Lower lobe of right lung (tissue), 2 donors: ENCODE measurements around the gene UST. TPM values are rescaled to one million over a fixed set of nuclear protein-coding genes. Genes with fewer than 3 reads are reported as not detected.

ENCODE experiments used
- ATAC-seq, 2 donors: fragments of 200-7000 bp; cut with Tn5 transposase; one replicate each; pipeline ENCODE4 v1.9.1; 2020 to 2022; ENCODE audit warnings: mild to moderate bottlenecking in 2 of 2, moderate library complexity in 2 of 2
- DNase-seq: peaks from one replicate; pipeline ENCODE4 v3.0.0-alpha.2; 2020
- H3K27ac ChIP-seq: fragments of 200-600 bp; one replicate; pipeline ENCODE4 v1.8.0; 2022
- H3K27me3 ChIP-seq: fragments of 200-600 bp; one replicate; pipeline ENCODE4 v1.8.0; 2022; ENCODE audit warnings: low read depth
- H3K36me3 ChIP-seq: fragments of 200-600 bp; one replicate; pipeline ENCODE4 v1.8.0; 2022; ENCODE audit warnings: mild to moderate bottlenecking
- H3K4me1 ChIP-seq: fragments of 200-600 bp; one replicate; pipeline ENCODE4 v1.8.0; 2022
- H3K4me3 ChIP-seq: fragments of 200-600 bp; one replicate; pipeline ENCODE4 v1.8.0; 2022; ENCODE audit warnings: mild to moderate bottlenecking
- H3K9me3 ChIP-seq: fragments of 200-600 bp; one replicate; pipeline ENCODE4 v1.8.0; 2022
- CTCF ChIP-seq: fragments of 200-600 bp; IDR thresholded peaks from one replicate; pipeline ENCODE4 v1.8.0; 2022; ENCODE audit warnings: antibody characterized with exemption, mild to moderate bottlenecking
- intact Hi-C: fragments of 100-400 bp; cut with DNase I; formaldehyde crosslinking; loops from one replicate; pipeline ENCODE4 v1.11.0; 2022
- total RNA-seq: library from RNA; stranded (reverse); fragmentation: NEBNext Ultra II Directional; extraction: Animal tissue kit (Norgen Biotek cat#: 25700); gene quantifications from one replicate; pipeline ENCODE4 v1.2.1, GENCODE V29; 2021
- donor health status: DM: no; HTN: yes; CAD: no; lungs with severe emphysema.

The UST gene
- total RNA-seq, 1 donor from 2014 or later = 11.8 TPM

- Histone ChIP-seq H3K27me3 (no peaks in the 10 kb centered on the region), H3K4me1 (no peaks in the 10 kb centered on the region), H3K9me3 (no peaks in the 10 kb centered on the region), H3K27ac (no peak overlapping the region), H3K4me3 (no peak overlapping the region), H3K36me3 (no peaks in the 10 kb centered on the region)
- ATAC-seq (no peak), DNase-seq (no peak)
- TF ChIP-seq CTCF = no peak
- intact Hi-C loops = no loop called here
Observed at GRCh38 chr6:149089510-149089909, 342.7 kb downstream of the UST start.

- no peak for TF ChIP-seq CTCF
- no peak for DNase-seq
- no peaks in the 10 kb centered on the region for H3K4me1 ChIP-seq
- H3K27ac ChIP-seq = no peak overlapping the region
- H3K4me3 ChIP-seq = no peak overlapping the region
- no peaks in the 10 kb centered on the region for H3K27me3 ChIP-seq
- H3K9me3 ChIP-seq = no peaks in the 10 kb centered on the region
- ATAC-seq = no peak
- intact Hi-C loops = no loop called here
- no peaks in the 10 kb centered on the region for H3K36me3 ChIP-seq
Observed at GRCh38 chr6:149090937-149091336, 344.1 kb downstream of the UST start.

- H3K27me3 ChIP-seq = no peaks in the 10 kb centered on the region
- H3K27ac ChIP-seq = no peak overlapping the region
- DNase-seq (no peak), ATAC-seq (no peak)
- no peaks in the 10 kb centered on the region for H3K36me3 ChIP-seq
- peaks cover 6% of the 10 kb centered on the region for H3K9me3 ChIP-seq
- intact Hi-C loops = no loop called here
- H3K4me1 ChIP-seq = no peaks in the 10 kb centered on the region
- TF ChIP-seq CTCF = no peak
- H3K4me3 ChIP-seq = no peak overlapping the region
Observed at GRCh38 chr6:149093643-149094042, 346.8 kb downstream of the UST start.

GRCh38 chr6:149094156-149094555, 347.3 kb downstream of the UST start:
- Histone ChIP-seq H3K36me3 (no peaks in the 10 kb centered on the region), H3K4me1 (no peaks in the 10 kb centered on the region), H3K27ac (no peak overlapping the region), H3K9me3 (peaks cover 7% of the 10 kb centered on the region), H3K27me3 (no peaks in the 10 kb centered on the region), H3K4me3 (no peak overlapping the region)
- DNase-seq (no peak), ATAC-seq (no peak)
- TF ChIP-seq CTCF = no peak
- intact Hi-C loops = no loop called here

GRCh38 chr6:149094934-149095351, 348.1 kb downstream of the UST start:
- no peak for ATAC-seq
- H3K9me3 ChIP-seq = peaks cover 7% of the 10 kb centered on the region
- no peak overlapping the region for H3K27ac ChIP-seq

More at GRCh38 chr6:149094934-149095351, 348.1 kb downstream of the UST start:
- Histone ChIP-seq H3K36me3 (no peaks in the 10 kb centered on the region), H3K4me3 (no peak overlapping the region), H3K27me3 (no peaks in the 10 kb centered on the region), H3K4me1 (no peaks in the 10 kb centered on the region)
- no peak for DNase-seq
- intact Hi-C loops = no loop called here
- TF ChIP-seq CTCF = no peak
